Aorta (tissue), 5 donors: ENCODE data around the gene RTN4IP1. TPM values are rescaled to one million over a fixed set of nuclear protein-coding genes. Genes with fewer than 3 reads are reported as not detected.

Experiments used
- ATAC-seq: fragments of 200-7000 bp; cut with Tn5 transposase; one replicate; pipeline ENCODE4 v1.9.1; 2022; ENCODE audit warnings: moderate library complexity; ENCODE audit not compliant: low FRiP score
- DNase-seq, 2 donors: peaks; one replicate each; pipeline ENCODE4 v3.0.0-alpha.2; 2020
- H3K27ac ChIP-seq, 2 donors: one replicate each; pipeline ENCODE4 v1.5.1; 2013; ENCODE audit warnings: low read length in 2 of 2, mild to moderate bottlenecking in 2 of 2, moderate library complexity in 2 of 2, control low read depth in 1 of 2, inconsistent platforms in 1 of 2, low read depth in 1 of 2
- H3K27me3 ChIP-seq, 2 donors: one replicate each; pipeline ENCODE4 v1.6.1; 2013; ENCODE audit warnings: control low read depth in 1 of 2, low read length in 1 of 2, mild to moderate bottlenecking in 1 of 2, moderate library complexity in 1 of 2; ENCODE audit not compliant: insufficient read depth in 2 of 2, control insufficient read depth in 1 of 2
- H3K36me3 ChIP-seq, 2 donors: one replicate each; pipeline ENCODE4 v1.6.1; 2013; ENCODE audit warnings: control low read depth in 1 of 2, low read length in 1 of 2, mild to moderate bottlenecking in 1 of 2; ENCODE audit not compliant: insufficient read depth in 2 of 2, control insufficient read depth in 1 of 2
- H3K4me1 ChIP-seq, 2 donors: one replicate each; pipeline ENCODE4 v1.6.1; 2013; ENCODE audit warnings: low read length in 2 of 2, control low read depth in 1 of 2, mild to moderate bottlenecking in 1 of 2, moderate library complexity in 1 of 2; ENCODE audit not compliant: insufficient read depth in 2 of 2, control insufficient read depth in 1 of 2
- H3K4me3 ChIP-seq, 2 donors: one replicate each; pipeline ENCODE4 v1.5.1; 2013; ENCODE audit warnings: low read length in 2 of 2, control low read depth in 1 of 2, mild to moderate bottlenecking in 1 of 2
- H3K9me3 ChIP-seq: one replicate; pipeline ENCODE4 v1.6.1; 2013; ENCODE audit warnings: mild to moderate bottlenecking, low read length; ENCODE audit not compliant: control insufficient read depth
- WGBS, 2 donors: extraction: QIAGEN DNeasy Blood & Tissue Kit; methylation state at CpG; one replicate each; pipeline ENCODE4 v1.1.7; 2013; 5-methylcytosine and 5-hydroxymethylcytosine counted together
- intact Hi-C, 2 donors: fragments of 100-400 bp; cut with DNase I; formaldehyde crosslinking; loops; one replicate each; pipeline versions ENCODE4 v1.14.2 to v1.15.0; 2022
- long read RNA-seq, 2 donors: library from polyadenylated mRNA; unstranded; transcript quantifications; one replicate each; pipeline ENCODE4 v2.0.0, GENCODE V29; 2020 to 2021
- polyA plus RNA-seq, 2 donors: library from polyadenylated mRNA; stranded (reverse); fragments of 200-250 nt; gene quantifications; one replicate each; pipeline ENCODE4 v1.2.3, GENCODE V29; 2013
- total RNA-seq, 2 donors: library from RNA; stranded (reverse); fragmentation: NEBNext Ultra II Directional; extraction: Animal tissue kit (Norgen Biotek cat#: 25700); gene quantifications; one replicate each; pipeline ENCODE4 v1.2.1, GENCODE V29; 2021
- donor health status: healthy with polysubstance abuse.
- donor health status: Bipolar disorder and iron deficiency.
- donor health status: DM: no; HTN: no; CAD: no.
- donor health status: DM: no; HTN: no; CAD: no.
- donor health status: DM: yes; HTN: yes; CAD: no.

RTN4IP1 gene
- total RNA-seq, result 1 to 10 TPM; 3.1 TPM
- polyA plus RNA-seq, result 1 to 10 TPM; 2.5 to 3.6 TPM
- long read RNA-seq, donor 1, partial matches to known transcripts, result 0 of 7 reads
- long read RNA-seq, donor 1, other reads (novel, unspliced or antisense), result 4 of 7 reads
- long read RNA-seq, donor 2, partial matches to known transcripts, result 0 of 1 reads
- long read RNA-seq, donor 2, other reads (novel, unspliced or antisense), result 0 of 1 reads

- Histone ChIP-seq H3K4me3 (peak within 1 kb of the TSS; percentile 67 to 86), H3K27ac (peak within 1 kb of the TSS in 1 of 2 donors; percentile 31), H3K9me3 (no peaks in the 10 kb centered on the region), H3K27me3 (no peaks in the 10 kb centered on the region), H3K4me1 (no peaks in the 10 kb centered on the region), H3K36me3 (no peaks in the 10 kb centered on the region)
- DNase-seq, result peak; percentile 85 to 92
- ATAC-seq, result peak; percentile 98
- intact Hi-C loops, result no loop called here
- WGBS, 2 donors, result 0% methylated on average over 41 to 46 of the region's 46 CpGs
Observed at GRCh38 chr6:106629103-106629858, at the start of gene RTN4IP1, which contains the start of gene QRSL1. Gene RTN4IP1, minus strand, starts transcription at chr6:106629498. Its CDS starts 477 bp downstream, at chr6:106629021. Gene QRSL1, plus strand, starts transcription at chr6:106629578. Its CDS starts 104 bp downstream, at chr6:106629682.

GRCh38 chr6:106677282-106677681 lies 48.0 kb upstream of the RTN4IP1 start:
- intact Hi-C loops, result no loop called here
- no peak for ATAC-seq

GRCh38 chr6:106674541-106675229 lies 45.4 kb upstream of the RTN4IP1 start:
- no peaks in the 10 kb centered on the region for H3K36me3 ChIP-seq
- DNase-seq (no peak), ATAC-seq (no peak)
- H3K4me1 ChIP-seq, result no peaks in the 10 kb centered on the region
- no peaks in the 10 kb centered on the region for H3K9me3 ChIP-seq
- no peaks in the 10 kb centered on the region for H3K27me3 ChIP-seq
- no peak overlapping the region for H3K27ac ChIP-seq
- H3K4me3 ChIP-seq, result no peak overlapping the region
- intact Hi-C loops, result no loop called here

More at GRCh38 chr6:106677282-106677681, 48.0 kb upstream of the RTN4IP1 start:
- Histone ChIP-seq H3K27me3 (no peaks in the 10 kb centered on the region), H3K4me3 (no peak overlapping the region), H3K36me3 (no peaks in the 10 kb centered on the region), H3K9me3 (no peaks in the 10 kb centered on the region), H3K27ac (no peak overlapping the region), H3K4me1 (no peaks in the 10 kb centered on the region)
- DNase-seq, result no peak
- 88 to 91% methylated on average over 3 of the region's 3 CpGs for WGBS, 2 donors

GRCh38 chr6:106671651-106672050 lies 42.4 kb upstream of the RTN4IP1 start:
- Histone ChIP-seq H3K36me3 (no peaks in the 10 kb centered on the region), H3K27me3 (no peaks in the 10 kb centered on the region), H3K9me3 (no peaks in the 10 kb centered on the region), H3K4me1 (no peaks in the 10 kb centered on the region), H3K27ac (no peak overlapping the region), H3K4me3 (no peak overlapping the region)
- no peak for ATAC-seq
- intact Hi-C loops, result no loop called here
- WGBS, 2 donors, result 89 to 94% methylated on average over 3 of the region's 3 CpGs
- no peak for DNase-seq

- intact Hi-C loops, result no loop called here
- H3K27me3 ChIP-seq, result no peaks in the 10 kb centered on the region
- H3K4me1 ChIP-seq, result no peaks in the 10 kb centered on the region
- no peak for DNase-seq
- H3K27ac ChIP-seq, result no peak overlapping the region
- ATAC-seq, result no peak
- H3K9me3 ChIP-seq, result no peaks in the 10 kb centered on the region
- 78 to 80% methylated on average over 6 of the region's 6 CpGs for WGBS, 2 donors
- no peaks in the 10 kb centered on the region for H3K36me3 ChIP-seq
- no peak overlapping the region for H3K4me3 ChIP-seq
Observed at GRCh38 chr6:106670236-106670635, 40.9 kb upstream of the RTN4IP1 start.

- Histone ChIP-seq H3K9me3 (no peaks in the 10 kb centered on the region), H3K27ac (no peak overlapping the region), H3K4me3 (no peak overlapping the region), H3K4me1 (no peaks in the 10 kb centered on the region), H3K36me3 (peaks cover 2 to 6% of the 10 kb centered on the region in 2 donors), H3K27me3 (no peaks in the 10 kb centered on the region)
- intact Hi-C loops, result no loop called here
- no peak for DNase-seq
- 96 to 97% methylated on average over 4 of the region's 4 CpGs for WGBS, 2 donors
- ATAC-seq, result no peak
Observed at GRCh38 chr6:106667022-106667402, 37.7 kb upstream of the RTN4IP1 start.

GRCh38 chr6:106666282-106667021 lies 37.2 kb upstream of the RTN4IP1 start:
- intact Hi-C loops, result no loop called here
- WGBS, 2 donors, result 86 to 90% methylated on average over 6 of the region's 6 CpGs
- Histone ChIP-seq H3K27me3 (no peaks in the 10 kb centered on the region), H3K9me3 (no peaks in the 10 kb centered on the region), H3K27ac (no peak overlapping the region), H3K4me3 (no peak overlapping the region), H3K36me3 (peaks cover 2 to 6% of the 10 kb centered on the region in 2 donors), H3K4me1 (no peaks in the 10 kb centered on the region)
- DNase-seq, result no peak
- ATAC-seq, result no peak

GRCh38 chr6:106662458-106662857 lies 33.2 kb upstream of the RTN4IP1 start:
- intact Hi-C loops, result no loop called here
- H3K27me3 ChIP-seq, result no peaks in the 10 kb centered on the region
- H3K4me1 ChIP-seq, result no peaks in the 10 kb centered on the region
- no peak overlapping the region for H3K4me3 ChIP-seq
- ATAC-seq, result no peak
- H3K36me3 ChIP-seq, result peaks cover 6% of the 10 kb centered on the region in 2 donors
- no peak for DNase-seq
- peaks cover 2% of the 10 kb centered on the region for H3K9me3 ChIP-seq
- H3K27ac ChIP-seq, result no peak overlapping the region
- 88 to 89% methylated on average over 2 of the region's 2 CpGs for whole genome bisulfite sequencing, 2 donors
